MCF 10A (cell line): ENCODE measurements around the gene ANKRD34C. TPM values are rescaled to one million over a fixed set of nuclear protein-coding genes. Genes with fewer than 3 reads are reported as not detected.

Experiments used
- BruUV-seq: library from RNA; stranded (reverse); fragments of 400-500 nt; replicated peaks from 2 replicates; lab custom pipeline; 2021; lab: Mats Ljungman, UMichigan
- CTCF ChIA-PET: fragments of 300-600 bp; sonication (Branson Sonifier 250); formaldehyde crosslinking; extraction: SDS; loops from one replicate; lab custom pipeline; 2021; ENCODE audit warnings: antibody characterized with exemption, inconsistent platforms; lab: Yijun Ruan, JAX
- POLR2A ChIA-PET: fragments of 300-600, 350-650 bp; sonication (Branson Sonifier 250); formaldehyde crosslinking; extraction: SDS; loops from one replicate; lab custom pipeline; 2020; ENCODE audit warnings: antibody characterized with exemption, inconsistent platforms; lab: Yijun Ruan, JAX
- DNase-seq: peaks from one replicate; pipeline ENCODE4 v3.0.0-alpha.2; 2018; ENCODE audit not compliant: unreplicated experiment
- H3K27ac Mint-ChIP-seq: one replicate; pipeline ENCODE4 v1.8.0; 2022; ENCODE audit warnings: mild to moderate bottlenecking, low read depth, mixed read lengths; ENCODE audit not compliant: unreplicated experiment
- H3K27me3 Mint-ChIP-seq: one replicate; pipeline ENCODE4 v1.8.0; 2022; ENCODE audit warnings: mixed read lengths; ENCODE audit not compliant: insufficient read depth, unreplicated experiment
- H3K36me3 Mint-ChIP-seq: one replicate; pipeline ENCODE4 v1.8.0; 2022; ENCODE audit warnings: mild to moderate bottlenecking, moderate library complexity, mixed read lengths; ENCODE audit not compliant: insufficient read depth, unreplicated experiment
- H3K4me1 Mint-ChIP-seq: one replicate; pipeline ENCODE4 v1.8.0; 2022; ENCODE audit warnings: mixed read lengths; ENCODE audit not compliant: insufficient read depth, unreplicated experiment
- H3K4me3 Mint-ChIP-seq: one replicate; pipeline ENCODE4 v1.8.0; 2022; ENCODE audit warnings: mild to moderate bottlenecking, moderate library complexity, mixed read lengths; ENCODE audit not compliant: unreplicated experiment
- H3K9me3 Mint-ChIP-seq: one replicate; pipeline ENCODE4 v1.8.0; 2022; ENCODE audit warnings: mixed read lengths; ENCODE audit not compliant: unreplicated experiment
- CTCF ChIP-seq: fragments of 200-600 bp; IDR thresholded peaks from one replicate; pipeline ENCODE4 v1.8.0; 2022; ENCODE audit warnings: antibody characterized with exemption, mild to moderate bottlenecking; ENCODE audit not compliant: unreplicated experiment
- intact Hi-C: fragments of 100-400 bp; cut with micrococcal nuclease; formaldehyde crosslinking; loops from 2 replicates; pipeline ENCODE4 v1.14.1; 2022
- total RNA-seq: library from RNA; stranded (reverse); gene quantifications from 2 replicates; pipeline ENCODE4 v1.2.3, GENCODE V29; 2022

ANKRD34C gene
- total RNA-seq, 1 experiment from 2014 or later, result not detected

- ChIA-PET POLR2A (no interaction called here), CTCF (interaction anchor here (0.7 to 1.6 kb wide), 3 partner anchors 18 to 387 kb away, joined by 3 to 5 read pairs (median 3); no protein-coding TSS in a partner anchor)
- Mint-ChIP-seq H3K9me3 (no peaks in the 10 kb centered on the region), H3K27me3 (peaks cover 41% of the 10 kb centered on the region), H3K4me1 (no peaks in the 10 kb centered on the region), H3K27ac (no peak overlapping the region), H3K4me3 (no peak overlapping the region), H3K36me3 (no peaks in the 10 kb centered on the region)
- BruUV-seq, result no TSS peak
- peak; percentile 25 for DNase-seq
- intact Hi-C loops, result no loop called here
- no peak for TF ChIP-seq CTCF
These were observed 17.4 kb upstream of the ANKRD34C start for GRCh38 chr15:79265167-79265566.

DNA sequence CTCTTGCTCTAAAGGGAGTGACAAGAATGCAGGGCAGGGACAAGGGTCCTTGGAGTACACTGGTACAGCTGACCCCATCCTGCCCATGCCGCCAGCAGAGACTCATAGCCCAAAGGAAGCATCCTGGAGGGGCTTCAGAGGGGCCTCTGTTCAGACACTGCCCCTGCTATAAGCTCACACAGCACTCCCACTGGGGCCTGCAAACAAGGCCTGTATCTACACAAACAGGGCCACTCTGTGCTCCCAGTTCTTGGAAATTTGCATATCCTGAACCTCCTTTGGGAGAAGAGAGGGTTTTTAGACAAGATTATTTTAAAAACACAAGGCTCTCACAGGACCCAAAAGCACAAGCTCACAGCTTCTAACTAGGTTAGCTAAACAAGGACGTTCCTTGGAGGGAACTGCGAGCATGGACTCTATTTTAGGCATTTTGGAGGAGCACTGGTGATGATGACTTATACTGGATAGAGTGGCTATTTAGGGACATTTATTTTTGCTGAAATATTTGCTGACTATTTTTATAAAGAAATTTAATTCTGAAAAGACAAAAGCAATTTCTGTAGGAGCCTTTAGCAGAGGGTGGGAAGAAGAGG lies 16.4 kb upstream of the ANKRD34C start:
- no peak overlapping the region for H3K27ac Mint-ChIP-seq
- H3K4me3 Mint-ChIP-seq, result no peak overlapping the region
- DNase-seq, result no peak
- peaks cover 32% of the 10 kb centered on the region for H3K27me3 Mint-ChIP-seq
- H3K4me1 Mint-ChIP-seq, result no peaks in the 10 kb centered on the region
- intact Hi-C loops, result no loop called here
- CTCF ChIA-PET, result interaction anchor here (1.6 kb wide), 1 partner anchor 31 kb away, joined by 5 read pairs; no protein-coding TSS in a partner anchor
- POLR2A ChIA-PET, result interaction anchor here (0.8 kb wide), 1 partner anchor 45 kb away, joined by 3 read pairs; the partner anchor contains the start of gene TMED3
- no TSS peak for BruUV-seq
- TF ChIP-seq CTCF, result no peak
- H3K9me3 Mint-ChIP-seq, result no peaks in the 10 kb centered on the region
- H3K36me3 Mint-ChIP-seq, result no peaks in the 10 kb centered on the region

DNA sequence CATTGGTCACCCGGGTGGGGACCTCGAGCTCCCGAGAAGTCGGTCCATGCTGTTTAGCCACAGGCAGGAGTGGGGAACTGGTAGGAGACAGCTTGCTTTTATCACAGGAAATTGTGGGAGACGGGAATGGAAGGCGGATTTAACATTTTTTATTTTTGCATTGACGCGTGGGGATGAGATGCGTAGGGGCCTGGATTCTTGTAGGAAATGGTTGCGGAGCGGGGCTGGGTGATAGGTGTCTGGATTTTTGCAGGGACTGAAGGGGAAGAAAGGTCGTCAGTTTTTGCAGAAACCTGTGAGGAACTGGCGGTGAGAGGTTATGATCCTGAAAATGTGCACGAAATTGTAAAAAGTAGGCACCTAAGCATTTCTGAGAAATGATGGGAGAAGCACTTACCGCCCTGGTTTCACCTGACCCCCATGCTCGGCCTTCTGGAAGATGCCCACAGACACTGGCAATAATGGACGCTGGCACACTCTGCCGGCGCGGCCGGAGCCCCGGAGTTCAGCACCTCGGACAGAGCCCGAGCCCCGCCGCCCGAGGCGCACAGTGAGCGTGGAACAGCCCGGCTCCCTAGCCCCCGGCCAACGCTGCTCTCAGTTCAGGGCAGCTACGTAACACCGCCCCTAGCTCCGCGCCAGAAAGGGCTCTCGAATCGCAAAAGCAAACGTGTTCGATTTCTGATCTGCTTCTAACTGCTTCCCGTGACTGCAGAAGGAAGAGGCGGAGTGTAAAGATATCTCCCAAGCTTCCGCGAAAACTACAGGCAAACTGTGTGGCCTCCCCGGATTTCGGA lies 928 bp downstream of the ANKRD34C start:
- no peaks in the 10 kb centered on the region for H3K4me1 Mint-ChIP-seq
- peaks cover 86% of the 10 kb centered on the region for H3K27me3 Mint-ChIP-seq
- H3K27ac Mint-ChIP-seq, result no peak overlapping the region
- no TSS peak for BruUV-seq
- no peaks in the 10 kb centered on the region for H3K36me3 Mint-ChIP-seq
- POLR2A ChIA-PET, result interaction anchor here (0.6 kb wide), 1 partner anchor 11 kb away, joined by 3 read pairs; no protein-coding TSS in a partner anchor
- CTCF ChIA-PET, result interaction anchor here (0.6 to 0.7 kb wide), 2 partner anchors 22 to 1233 kb away, joined by 3 read pairs; no protein-coding TSS in a partner anchor
- no peak for TF ChIP-seq CTCF
- peak; percentile 30 for DNase-seq
- H3K4me3 Mint-ChIP-seq, result no peak overlapping the region
- no peaks in the 10 kb centered on the region for H3K9me3 Mint-ChIP-seq
- intact Hi-C loops, result no loop called here
